ENCODE data around the gene RANBP17.
"Not testable (repeated sequence)": the region's sequence is repeated elsewhere in the genome, so short reads cannot be mapped to it uniquely, and the experiment has no call there.

RANBP17 gene

DNA sequence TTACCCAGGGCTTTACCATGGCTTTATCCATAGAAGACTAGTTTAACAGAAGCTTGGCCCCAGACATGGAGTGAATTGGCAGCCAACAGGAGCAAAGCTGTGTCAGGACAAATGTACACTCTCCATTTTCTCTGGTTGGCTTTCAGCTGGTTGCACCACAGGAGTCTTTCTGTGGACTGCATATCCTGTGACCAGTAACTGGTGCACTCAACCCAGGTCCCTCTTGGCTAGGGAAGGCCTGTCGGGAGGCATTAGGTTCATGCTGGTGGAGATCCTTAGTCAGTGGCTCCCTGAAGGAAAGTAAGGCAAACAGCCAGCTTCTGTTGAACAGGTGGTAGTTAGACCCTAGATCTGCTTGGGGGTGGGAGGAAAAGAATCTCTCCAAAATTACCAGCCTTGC is 300.3 kb downstream of the RANBP17 start:
- no peak for DNase-seq

DNA sequence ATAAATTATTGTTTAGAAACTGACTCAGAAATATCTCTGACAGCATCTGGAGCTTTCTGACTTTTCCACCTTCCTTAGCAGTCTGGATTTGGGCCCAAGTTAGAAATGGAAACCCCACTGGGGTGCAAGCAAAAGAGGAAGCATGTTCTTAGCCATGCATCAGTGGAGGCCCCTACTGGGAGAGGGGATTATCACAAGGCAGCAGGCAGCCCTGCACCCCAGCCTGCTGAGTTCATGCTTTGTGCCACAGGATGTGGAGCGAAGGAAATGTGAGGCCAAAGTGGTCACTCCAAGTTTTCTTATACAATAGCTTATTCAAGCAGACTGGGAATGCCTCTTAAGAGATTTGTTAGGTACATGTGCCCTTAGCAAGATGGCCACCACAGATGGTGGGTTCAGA is 300.8 kb downstream of the RANBP17 start:
- DNase-seq: no peak

DNA sequence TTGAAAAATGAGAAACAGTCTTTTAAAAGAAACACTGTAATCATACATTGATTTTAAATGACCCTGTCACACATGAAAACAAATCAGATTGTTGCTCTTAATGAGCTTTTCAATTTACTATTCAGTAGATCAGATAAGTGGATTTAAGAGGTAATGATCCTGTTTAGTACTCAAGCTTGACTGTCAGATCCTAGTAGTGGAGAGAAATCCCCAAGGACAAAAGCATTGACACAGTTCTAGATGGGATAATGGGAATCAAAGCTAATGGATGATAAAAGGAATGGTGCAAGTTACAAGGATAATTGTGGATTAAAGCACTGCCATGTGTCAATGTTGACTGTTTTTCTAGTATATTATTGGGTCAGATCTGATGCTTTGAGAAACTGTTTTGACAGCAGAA is 304.9 kb downstream of the RANBP17 start:
- no peak for DNase-seq

DNA sequence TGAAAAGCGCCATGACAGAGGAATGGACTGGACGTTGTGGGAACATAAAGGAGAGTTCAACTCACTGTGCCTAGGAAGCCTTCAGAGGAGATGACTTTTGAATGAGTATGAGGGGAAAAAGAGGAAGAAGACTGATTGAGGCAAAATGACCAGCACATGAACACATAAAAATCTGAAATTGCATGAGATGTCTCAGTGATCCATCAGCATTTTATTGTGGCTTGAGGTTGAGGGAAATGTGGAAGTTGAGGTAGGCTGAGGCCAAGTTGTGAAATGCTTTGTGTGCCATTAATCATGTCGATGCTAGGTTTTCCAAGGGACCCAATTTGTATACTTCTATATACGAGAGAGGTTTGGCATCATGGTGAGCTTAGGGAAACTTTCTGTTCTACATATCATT is 306.4 kb downstream of the RANBP17 start:
- no peak for DNase-seq

DNA sequence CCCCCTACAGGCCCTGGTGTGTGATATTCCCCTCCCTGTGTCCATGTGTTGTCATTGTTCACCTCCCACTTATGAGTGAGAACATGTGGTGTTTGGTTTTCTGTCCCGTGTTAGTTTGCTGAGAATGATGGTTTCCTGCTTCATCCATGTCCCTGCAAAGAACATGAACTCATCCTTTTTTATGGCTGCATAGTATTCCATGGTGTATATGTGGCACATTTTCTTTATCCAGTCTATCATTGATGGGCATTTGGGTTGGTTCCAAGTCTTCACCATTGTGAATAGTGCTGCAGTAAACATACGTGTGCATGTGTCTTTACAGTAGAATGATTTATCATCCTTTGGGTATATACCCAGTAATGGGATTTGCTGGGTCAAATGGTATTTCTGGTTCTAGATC is 313.1 kb downstream of the RANBP17 start:
- DNase-seq: not testable (repeated sequence)

DNA sequence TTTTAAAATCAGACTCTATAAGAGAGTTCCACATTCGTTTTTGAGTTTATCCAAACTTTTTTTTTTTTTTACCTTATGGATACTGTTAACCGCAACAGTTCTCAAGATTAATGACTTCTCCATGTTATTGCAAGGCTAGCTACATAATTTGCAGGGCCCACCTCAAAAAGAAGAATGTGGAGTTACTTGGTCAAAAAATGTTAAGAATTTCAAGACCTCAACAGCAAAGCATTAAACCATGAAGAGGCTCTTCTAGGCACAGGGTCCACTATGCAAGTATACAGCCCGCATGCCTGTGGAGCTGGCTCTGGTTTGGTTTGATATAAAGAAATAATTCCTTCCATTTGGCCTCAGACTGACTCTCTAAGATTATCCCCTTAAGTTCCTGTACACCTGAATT is 313.9 kb downstream of the RANBP17 start:
- no peak for DNase-seq

DNA sequence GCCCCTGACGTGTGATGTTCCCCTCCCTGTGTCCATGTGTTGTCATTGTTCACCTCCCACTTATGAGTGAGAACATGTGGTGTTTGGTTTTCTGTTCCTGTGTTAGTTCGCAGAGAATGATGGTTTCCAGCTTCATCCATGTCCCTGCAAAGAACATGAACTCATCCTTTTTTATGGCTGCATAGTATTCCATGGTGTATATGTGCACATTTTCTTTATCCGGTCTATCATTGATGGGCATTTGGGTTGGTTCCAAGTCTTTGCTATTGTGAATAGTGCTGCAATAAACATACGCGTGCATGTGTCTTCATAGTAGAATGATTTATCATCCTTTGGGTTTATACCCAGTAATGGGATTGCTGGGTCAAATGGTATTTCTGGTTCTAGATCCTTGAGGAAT is 316.4 kb downstream of the RANBP17 start:
- not testable (repeated sequence) for DNase-seq

DNA sequence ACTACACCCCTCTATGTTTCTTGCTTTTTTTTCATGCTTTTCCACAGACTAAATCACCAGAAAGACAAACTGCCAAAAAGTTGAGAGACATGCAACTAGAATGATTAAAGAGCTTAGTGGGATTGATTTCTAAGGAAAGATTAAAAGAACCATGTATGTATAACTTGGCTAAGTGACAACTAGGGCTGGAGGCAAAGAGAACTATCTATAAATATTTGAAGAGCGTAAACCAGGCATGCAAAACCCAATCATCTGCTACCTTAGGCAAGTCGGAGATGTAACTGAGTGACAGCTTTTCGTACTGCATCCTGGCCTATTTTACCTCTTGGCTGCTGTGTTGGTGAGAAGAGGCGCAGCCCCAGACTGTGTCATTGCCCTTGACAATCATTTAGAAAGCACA is 326.2 kb downstream of the RANBP17 start:
- no peak for DNase-seq

DNA sequence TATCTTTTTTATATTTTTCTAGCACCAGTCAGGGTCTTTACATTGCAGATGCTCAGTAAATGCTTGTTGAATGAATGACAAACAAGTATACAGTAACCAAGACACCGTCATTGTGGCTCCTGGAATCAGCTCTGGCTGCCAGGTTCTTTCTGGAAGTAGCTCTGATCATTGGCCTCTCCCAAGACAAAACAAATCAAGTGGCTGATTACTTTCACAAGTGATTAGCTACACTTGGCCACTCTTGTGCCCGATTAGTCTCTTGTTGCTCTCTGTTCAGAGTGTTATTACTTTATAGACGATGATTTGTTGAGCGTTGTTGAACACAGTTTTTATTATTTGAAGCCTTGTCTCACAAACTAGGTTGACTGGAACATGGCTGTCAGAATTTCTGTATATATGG is 327.6 kb downstream of the RANBP17 start:
- DNase-seq: no peak

DNA sequence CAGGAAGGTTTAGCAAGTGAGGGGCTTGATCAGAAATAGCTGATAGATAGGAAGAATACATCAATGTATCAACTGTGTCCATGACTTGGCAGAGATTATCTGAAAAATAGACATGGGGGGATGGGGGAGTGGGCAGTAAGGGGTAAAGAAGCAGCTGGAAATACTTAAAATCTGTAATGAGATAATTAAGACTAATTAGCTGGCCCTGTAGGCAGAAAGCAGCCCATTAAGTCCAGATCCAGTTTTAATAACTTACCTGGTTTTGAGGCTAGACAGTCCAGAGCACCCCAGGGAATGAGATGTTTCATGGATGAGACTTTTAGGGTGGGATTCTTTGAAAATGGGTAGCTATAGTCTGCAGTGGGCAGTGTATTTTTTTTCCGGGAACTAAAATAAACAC is 330.3 kb downstream of the RANBP17 start:
- no peak for DNase-seq

DNA sequence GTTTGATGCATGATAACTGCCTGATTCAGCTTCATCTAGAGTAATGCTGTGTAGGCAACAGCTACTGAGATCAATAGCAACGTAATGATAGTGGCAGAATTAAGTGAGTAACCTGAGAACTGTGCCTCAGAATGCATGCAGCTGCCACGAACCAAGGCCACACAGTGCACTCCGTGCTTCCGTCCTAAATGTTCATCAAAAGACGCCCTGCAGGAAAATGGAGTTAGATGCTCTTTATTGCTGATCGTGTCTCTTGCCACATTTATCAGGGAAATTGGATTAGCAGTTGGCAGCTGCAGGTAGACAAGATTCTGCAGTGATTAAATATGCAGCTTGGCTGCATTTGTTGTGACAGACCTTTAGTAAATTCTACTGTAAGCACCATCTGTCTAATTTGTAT is 339.5 kb downstream of the RANBP17 start:
- peak; percentile 55 for DNase-seq

DNA sequence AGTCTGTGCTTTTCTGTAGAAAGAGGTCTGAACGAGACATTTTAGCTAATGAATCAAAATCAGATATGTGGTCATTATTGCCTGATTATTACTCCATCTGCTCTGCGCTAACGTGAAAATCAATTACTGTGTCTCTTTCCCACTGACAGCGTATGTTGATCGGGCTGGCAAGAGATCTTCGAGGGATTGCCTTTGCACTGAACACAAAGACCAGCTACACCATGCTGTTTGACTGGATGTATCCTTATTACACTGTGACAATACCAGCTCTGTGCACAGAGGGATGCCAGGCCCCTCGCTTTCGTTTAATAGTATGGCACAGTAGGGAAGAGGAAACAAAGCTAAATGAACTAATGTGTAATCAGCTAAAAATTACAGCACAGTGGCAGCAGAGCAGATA is 343.6 kb downstream of the RANBP17 start:
- no peak for DNase-seq

DNA sequence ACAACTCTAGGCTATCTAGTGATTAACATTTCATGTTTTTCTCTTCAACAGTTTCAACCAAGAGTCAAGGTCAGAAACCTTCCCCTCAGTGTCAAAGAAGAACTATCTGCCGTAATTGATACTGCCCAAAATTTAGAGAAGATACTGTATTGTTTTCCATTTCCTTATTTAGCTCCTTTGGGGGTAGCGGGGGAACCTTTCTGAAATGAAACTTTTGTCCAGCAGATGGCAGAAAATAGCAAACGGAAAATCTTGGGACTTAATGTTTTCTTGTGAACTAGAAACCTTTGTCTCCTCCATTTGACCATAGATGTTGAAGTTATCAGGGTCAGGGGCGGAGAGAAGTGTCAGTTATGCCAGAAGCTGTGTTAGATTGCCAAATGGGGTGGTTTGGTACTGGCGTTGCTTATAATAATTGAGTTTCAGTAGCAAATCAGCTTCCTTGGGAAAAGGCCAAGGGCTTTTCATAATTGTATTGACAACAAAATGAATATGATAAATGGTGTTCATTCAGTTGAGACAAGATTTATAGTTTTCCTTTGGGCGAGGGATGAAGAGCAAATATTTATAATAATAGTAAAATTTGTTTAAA is 345.5 kb downstream of the RANBP17 start:
- no peak for DNase-seq

DNA sequence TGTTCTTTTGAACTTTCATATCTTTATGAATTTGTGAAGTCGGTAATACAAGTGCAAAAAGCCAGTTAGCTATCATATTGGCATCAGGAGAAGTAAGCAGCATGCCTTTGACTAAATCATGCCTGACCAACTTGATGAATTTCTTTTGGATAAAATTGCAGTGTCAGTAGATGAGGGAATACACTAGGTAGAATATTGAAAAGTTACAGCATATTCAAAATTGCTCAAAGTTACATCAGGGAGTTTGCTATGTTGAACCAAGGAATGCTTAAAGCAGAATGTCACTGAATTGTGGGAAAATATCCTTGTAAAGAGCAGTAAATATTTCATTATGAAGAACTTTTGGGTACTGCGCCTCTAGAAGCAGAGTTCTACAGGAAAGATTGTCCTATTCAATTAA is 360.1 kb downstream of the RANBP17 start:
- DNase-seq: no peak

DNA sequence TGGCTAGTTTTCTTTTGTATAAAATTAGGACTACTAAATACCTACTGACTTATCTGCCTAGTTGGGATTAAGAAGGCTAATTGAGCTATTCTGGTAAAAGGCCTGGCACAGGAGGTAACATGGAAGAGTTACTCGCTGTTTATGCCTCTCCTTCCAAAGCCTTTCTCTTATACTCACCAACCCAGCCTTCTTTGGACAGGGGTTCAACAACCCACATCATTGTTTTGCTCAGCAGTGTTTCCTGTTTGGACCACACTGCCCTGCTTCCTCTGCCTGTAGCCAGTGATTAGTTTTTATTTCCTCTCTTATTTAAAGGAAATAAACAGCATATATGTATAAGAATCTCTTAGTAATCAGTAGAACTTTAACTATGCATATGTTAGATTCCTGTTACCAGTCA is 362.1 kb downstream of the RANBP17 start:
- no peak for DNase-seq

DNA sequence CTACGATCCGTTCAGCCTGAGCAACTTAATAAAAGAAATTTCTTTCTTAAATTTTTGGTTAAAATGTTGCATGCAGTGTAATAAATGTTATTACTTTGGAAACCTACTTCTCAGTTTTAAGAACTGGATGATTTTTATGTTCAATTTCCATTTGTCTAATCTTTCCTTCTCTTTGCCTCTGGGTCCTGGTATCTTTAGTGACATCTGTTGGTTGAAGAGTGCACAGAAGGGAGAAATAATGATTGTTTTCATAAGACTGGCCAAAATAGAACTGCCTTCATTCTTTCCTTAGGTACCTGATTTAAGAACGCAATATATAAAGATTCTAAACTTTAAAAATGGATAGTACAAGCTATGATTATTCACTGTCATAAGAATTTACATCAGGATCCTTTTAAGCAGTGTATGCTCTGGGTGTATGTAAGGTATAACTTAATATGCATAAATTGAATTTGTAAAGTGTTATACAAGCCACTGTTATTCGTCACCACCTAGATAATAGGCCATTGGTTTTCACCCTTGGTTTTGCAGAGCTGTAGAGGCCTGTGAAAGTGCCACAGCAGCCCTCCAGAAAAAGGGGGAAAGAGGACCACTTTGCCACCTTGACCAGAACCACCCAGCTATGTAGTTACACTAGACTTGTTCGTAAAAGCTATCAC is 364.4 kb downstream of the RANBP17 start:
- DNase-seq: no peak

DNA sequence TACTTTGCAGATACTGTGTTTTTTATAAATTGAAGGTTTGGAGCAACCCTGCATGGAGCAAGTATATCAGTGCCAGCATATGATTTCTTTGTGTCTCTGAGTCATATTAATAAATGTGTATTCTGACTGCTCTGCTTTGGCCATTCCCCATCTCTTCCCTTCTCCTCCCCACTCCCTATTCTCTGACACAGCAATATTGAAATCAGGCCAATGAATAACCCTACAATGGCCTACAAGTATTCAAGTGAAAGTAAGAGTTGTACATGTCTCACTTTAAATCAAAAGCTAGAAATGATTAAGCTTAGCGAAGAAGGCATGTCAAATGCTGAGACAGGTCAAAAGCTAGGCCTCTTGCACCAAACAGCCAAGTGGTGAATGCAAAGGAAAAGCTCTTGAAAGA is 365.0 kb downstream of the RANBP17 start:
- DNase-seq: no peak

DNA sequence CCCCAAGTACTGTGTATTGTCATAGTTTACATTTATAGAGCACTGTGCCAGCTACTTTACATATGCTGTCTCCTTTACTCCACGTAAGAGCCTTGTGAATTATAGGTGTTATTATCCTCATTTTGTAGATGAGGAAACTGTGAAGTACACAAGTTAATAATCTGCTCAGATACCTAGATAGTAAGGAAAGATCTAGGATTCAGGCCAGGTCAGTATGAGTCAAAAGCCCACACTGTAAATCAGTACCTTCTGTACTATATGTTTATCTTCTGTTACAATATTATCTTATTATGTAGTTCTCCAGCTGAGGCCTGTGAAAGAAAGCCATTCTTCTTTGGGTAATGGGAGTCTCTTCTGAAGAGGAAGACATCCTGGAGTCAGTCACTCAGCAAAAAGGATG is 374.8 kb downstream of the RANBP17 start:
- DNase-seq: no peak

DNA sequence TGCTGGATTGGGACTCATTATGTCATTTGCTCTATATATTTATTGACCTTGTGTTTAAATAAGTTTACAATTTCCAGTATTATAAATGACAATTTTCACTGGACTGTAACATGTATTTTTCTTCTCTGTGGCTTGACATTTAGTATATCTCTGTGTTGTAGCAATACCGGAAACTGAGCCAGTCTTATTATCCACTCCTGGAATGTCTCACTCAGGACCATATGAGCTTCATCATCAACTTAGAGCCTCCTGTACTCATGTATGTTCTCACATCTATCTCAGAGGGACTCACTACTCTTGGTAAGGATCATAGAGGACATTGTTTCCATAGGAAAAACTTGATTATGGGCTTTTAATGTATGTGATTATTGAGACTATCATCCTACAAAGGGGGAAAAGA is 380.7 kb downstream of the RANBP17 start:
- DNase-seq: no peak

DNA sequence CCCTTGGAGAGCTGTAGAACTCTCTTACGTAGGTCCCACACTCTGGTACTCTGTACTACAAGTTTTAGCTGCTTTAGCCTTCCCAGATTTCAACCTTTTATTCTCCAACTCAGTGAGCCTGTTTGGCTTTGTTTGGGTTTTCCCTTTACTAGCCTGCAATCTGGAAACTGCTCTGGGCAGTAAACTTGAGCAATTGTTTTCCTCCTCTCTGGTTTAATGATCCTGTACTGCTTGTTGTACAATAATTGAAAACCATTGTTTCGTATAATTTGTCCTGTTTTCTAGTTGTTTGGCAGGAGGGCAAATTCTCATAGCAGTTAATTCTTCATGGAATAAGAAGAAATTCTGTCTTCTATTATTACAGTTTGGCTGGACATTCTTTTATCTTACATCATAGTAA is 384.4 kb downstream of the RANBP17 start:
- DNase-seq: no peak

DNA sequence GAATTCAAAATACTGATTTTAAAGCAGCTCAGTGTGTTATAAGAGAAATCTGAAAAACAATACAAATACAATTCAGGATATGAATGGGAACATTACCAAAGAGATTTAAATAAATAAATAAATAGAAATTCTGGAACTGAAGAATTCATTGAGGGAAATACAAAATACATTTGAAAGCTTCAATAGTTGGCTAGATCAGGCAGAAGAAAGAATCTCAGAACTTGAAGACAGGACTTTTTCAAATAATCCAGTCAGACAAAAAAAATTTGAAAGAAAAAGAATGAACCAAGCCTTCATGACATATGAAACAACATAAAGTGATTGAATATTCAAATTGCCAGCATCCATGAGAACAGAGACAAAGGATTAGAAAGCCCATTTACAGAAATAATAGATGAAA is 387.6 kb downstream of the RANBP17 start:
- no peak for DNase-seq

DNA sequence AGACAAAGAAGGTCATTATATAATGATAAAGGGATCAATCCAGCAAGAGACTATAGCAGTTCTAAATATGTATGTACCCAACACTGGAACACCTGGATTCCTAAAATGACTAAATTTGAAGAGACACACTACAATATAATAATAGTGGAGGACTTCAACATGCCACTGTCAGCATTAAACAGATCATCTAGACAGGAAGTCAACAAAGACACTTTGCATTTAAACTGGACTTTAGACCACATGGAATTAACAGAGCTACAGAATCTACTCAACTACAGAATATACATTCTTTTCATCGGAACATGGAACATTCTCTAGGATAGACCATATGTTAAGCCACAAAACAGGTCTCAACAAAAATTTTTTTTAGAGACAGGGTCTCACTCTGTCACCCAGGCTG is 388.9 kb downstream of the RANBP17 start:
- no peak for DNase-seq

DNA sequence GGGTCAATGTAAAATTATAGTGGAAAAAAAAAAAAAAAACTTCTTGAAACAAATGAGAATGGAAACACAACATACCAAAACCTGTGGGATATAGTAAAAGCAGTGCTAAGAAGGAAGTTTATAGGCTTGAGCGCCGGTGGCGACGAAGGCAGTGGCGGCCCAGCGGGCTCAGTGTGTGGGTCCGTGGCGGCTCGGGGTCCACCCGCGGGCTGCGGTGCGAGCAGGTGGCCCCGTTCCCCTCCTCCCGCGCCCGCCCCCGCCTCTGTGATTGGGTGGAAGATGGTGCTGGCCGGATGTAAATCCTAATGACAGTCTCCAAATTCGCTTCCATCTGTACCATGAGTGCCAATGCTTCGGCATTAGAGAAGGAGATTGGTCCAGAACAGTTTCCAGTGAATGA is 389.7 kb downstream of the RANBP17 start:
- no peak for DNase-seq

DNA sequence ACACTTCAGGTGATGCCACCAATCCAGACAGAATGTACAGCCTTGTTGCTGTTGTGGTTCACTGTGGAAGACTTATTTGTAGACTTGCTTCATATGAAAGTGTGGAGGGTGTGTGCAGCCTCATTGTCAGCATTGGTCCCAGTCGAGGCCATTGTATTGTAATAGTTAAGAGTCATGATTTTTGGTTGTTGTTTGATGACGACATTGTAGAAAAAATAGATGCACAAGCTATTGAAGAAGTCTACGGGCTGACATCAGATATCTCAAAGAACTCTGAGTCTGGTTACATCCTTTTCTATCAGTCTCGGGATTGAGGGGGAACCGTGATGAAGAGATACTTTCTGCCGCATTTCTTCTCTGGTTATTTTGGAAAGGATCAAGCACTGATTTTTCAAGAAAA is 390.9 kb downstream of the RANBP17 start:
- DNase-seq: no peak

DNA sequence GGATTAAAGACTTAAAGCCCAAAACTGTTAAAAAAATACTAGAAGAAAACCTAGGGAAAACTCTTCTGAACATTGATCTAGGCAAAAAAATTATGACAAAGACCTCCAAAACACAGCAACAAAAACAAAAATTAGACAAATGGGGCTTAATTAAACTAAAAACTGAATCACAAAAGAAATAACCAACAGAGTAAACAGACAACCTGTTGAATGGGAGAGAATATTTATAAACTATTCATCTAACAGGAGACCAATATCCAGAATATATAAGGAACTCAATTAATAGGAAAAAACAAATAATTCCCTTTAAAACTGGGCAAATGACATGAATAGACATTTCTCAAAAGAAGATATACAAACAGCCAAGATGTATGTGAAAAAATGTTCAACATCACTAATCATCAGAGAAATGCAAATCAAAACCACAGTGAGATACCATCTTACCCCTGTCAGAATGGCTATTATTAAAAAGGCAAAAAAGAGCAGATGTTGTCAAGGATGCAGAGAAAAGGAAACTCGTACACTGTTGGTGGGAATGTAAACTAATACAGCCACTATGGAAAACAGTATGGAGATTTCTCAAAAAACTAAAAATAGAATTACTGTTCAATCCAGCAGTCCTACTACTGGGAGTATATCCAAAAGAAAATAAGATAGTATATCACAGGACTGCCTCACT is 397.1 kb downstream of the RANBP17 start:
- DNase-seq: no peak

Data from NCI-H2171 (cell line).